ENCODE data around the gene AQP6.

AQP6 gene, protein sequence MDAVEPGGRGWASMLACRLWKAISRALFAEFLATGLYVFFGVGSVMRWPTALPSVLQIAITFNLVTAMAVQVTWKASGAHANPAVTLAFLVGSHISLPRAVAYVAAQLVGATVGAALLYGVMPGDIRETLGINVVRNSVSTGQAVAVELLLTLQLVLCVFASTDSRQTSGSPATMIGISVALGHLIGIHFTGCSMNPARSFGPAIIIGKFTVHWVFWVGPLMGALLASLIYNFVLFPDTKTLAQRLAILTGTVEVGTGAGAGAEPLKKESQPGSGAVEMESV

GRCh38 chr12:49972641-49973360 lies at the start of gene AQP6:
TSS of gene AQP6 (plus strand) at chr12:49972947. CDS start at chr12:49973174, 227 bp downstream.
- no peak within 1 kb of the TSS for H3K4me3 Mint-ChIP-seq
- H3K9me3 Mint-ChIP-seq, result no peaks in the 10 kb centered on the region

DNA sequence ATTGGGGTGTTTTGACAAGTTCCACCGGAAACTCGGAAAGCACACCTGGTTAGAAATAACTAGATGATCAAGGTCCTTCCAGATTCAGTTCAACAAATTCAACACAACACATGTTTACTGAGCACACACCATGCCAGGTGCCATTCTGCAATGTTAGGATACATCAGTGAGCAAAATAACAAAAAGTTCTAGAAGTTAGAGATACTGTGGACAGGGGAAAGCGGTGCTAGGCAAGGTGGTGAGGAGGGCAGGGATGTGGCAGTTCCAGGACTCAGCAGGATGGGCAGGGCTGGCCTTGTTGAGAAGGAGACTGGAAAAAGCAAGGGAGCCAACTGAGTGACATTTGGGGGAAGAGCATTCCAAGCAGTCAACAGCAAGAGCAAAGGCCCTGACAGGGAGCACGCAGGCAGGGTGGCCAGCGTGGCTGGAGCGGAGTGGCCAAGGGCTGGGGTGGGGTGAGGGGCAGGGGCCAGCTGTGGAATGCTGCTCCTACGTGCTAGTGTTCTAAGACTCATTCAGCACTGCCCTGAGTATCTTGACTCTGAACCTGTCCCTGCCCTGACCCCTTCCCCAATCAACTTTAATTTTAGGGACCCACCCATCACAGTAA lies 49.6 kb upstream of the AQP6 start:
- Mint-ChIP-seq H3K27me3 (peaks cover 5 to 16% of the 10 kb centered on the region in 2 donors), H3K36me3 (no peaks in the 10 kb centered on the region), H3K27ac (no peak overlapping the region), H3K4me1 (no peaks in the 10 kb centered on the region), H3K9me3 (no peaks in the 10 kb centered on the region), H3K4me3 (no peak overlapping the region)
- ATAC-seq (replicated peaks) (no peak), DNase-seq (no peak)

More at GRCh38 chr12:49972641-49973360, at the start of gene AQP6:
- ATAC-seq (replicated peaks) (no peak), DNase-seq (no peak)
- no peaks in the 10 kb centered on the region for H3K27me3 Mint-ChIP-seq
- no peaks in the 10 kb centered on the region for H3K4me1 Mint-ChIP-seq
- peak within 1 kb of the TSS; percentile 59 for H3K27ac Mint-ChIP-seq
- no peaks in the 10 kb centered on the region for H3K36me3 Mint-ChIP-seq

DNA sequence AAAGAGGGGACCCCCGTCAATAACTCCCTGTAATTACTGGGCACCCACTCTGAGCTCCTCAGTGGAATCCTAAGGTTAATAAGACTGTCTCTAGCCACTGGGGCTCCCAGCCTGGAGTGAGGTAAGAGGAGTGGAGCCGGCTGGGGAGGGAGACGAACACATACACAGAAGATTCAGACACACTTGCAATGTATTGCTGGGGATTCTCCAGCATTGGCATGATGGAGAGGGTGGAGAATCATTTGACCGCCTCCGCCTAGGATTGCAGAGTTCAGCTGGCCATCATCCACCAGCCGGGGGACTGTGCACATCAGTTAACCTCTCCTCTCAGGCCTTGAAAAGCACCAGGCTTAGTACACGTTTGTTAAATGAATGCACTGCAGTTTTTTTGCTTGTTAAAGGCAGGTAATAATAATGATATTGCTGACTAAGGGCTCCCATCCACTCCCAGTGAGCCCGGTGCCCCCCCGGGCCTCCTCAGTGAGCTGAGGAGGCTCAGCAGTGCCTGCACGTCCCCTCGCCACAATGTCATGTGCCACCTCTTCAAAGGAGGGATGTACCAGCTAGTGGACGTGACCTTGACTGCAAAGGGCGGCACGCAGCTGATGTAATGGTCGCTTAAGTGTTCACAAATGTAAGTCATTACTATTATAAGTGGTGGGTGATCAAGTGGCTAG lies 48.7 kb upstream of the AQP6 start:
- H3K4me1 Mint-ChIP-seq, result no peaks in the 10 kb centered on the region
- H3K27me3 Mint-ChIP-seq, result peaks cover 5 to 16% of the 10 kb centered on the region in 2 donors
- no peak overlapping the region for H3K4me3 Mint-ChIP-seq
- no peak overlapping the region for H3K27ac Mint-ChIP-seq
- ATAC-seq (replicated peaks) (no peak), DNase-seq (no peak)
- no peaks in the 10 kb centered on the region for H3K36me3 Mint-ChIP-seq
- H3K9me3 Mint-ChIP-seq, result no peaks in the 10 kb centered on the region

DNA sequence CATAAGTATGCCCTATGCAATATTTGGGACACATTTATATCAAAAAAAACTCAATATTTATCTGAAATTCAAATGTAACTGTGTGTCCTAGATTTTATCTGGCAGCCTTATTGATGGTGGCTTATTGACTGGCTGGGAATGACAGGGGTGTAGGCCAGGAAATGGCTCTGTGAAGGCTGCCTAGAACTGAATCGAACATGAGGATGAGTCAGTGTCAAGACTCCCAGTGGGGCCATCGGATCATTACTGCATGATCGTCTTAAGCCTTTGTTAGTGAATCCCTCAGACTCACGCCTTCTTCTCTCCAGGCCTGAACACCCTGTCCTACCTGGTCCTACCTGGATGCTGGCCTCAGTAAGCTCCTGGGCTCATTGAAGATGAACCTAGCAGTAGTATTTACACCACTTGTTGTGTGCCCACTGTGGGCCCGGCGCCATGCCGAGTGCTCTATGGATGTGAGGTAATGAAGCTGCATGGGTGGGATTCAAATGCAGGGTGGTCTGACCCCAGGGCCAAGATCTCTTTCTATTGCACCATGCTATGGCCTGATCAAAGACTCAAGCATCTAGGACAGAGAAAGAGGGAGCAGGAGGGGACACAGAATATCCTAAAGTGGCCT lies 48.0 kb upstream of the AQP6 start:
- H3K4me3 Mint-ChIP-seq, result no peak overlapping the region
- no peak overlapping the region for H3K27ac Mint-ChIP-seq
- H3K27me3 Mint-ChIP-seq, result peaks cover 1 to 19% of the 10 kb centered on the region in 2 donors

GRCh38 chr12:49925433-49926204 lies 47.1 kb upstream of the AQP6 start:
- no peaks in the 10 kb centered on the region for H3K36me3 Mint-ChIP-seq
- peaks cover 3 to 16% of the 10 kb centered on the region in 2 donors for H3K27me3 Mint-ChIP-seq
- H3K4me3 Mint-ChIP-seq, result no peak overlapping the region
- ATAC-seq (replicated peaks), result no peak
- DNase-seq, result no peak
- no peaks in the 10 kb centered on the region for H3K9me3 Mint-ChIP-seq
- H3K27ac Mint-ChIP-seq, result no peak overlapping the region
- H3K4me1 Mint-ChIP-seq, result no peaks in the 10 kb centered on the region

More for the DNA sequence above, 48.0 kb upstream of the AQP6 start:
- no peaks in the 10 kb centered on the region for H3K4me1 Mint-ChIP-seq
- no peaks in the 10 kb centered on the region for H3K9me3 Mint-ChIP-seq
- no peak for ATAC-seq (replicated peaks)
- no peak for DNase-seq
- H3K36me3 Mint-ChIP-seq, result no peaks in the 10 kb centered on the region

- Mint-ChIP-seq H3K27ac (no peak overlapping the region), H3K27me3 (peaks cover 3 to 11% of the 10 kb centered on the region in 2 donors), H3K4me3 (no peak overlapping the region), H3K36me3 (no peaks in the 10 kb centered on the region), H3K4me1 (no peaks in the 10 kb centered on the region), H3K9me3 (no peaks in the 10 kb centered on the region)
- no peak for DNase-seq
- no peak for ATAC-seq (replicated peaks)
Measured at GRCh38 chr12:49928471-49928870, 44.3 kb upstream of the AQP6 start.

GRCh38 chr12:49929581-49929980 lies 43.2 kb upstream of the AQP6 start:
- no peaks in the 10 kb centered on the region for H3K4me1 Mint-ChIP-seq
- no peak for ATAC-seq (replicated peaks)
- no peak overlapping the region for H3K27ac Mint-ChIP-seq
- DNase-seq, result no peak
- no peak overlapping the region for H3K4me3 Mint-ChIP-seq
- no peaks in the 10 kb centered on the region for H3K36me3 Mint-ChIP-seq
- peaks cover 6 to 15% of the 10 kb centered on the region in 2 donors for H3K27me3 Mint-ChIP-seq
- no peaks in the 10 kb centered on the region for H3K9me3 Mint-ChIP-seq

DNA sequence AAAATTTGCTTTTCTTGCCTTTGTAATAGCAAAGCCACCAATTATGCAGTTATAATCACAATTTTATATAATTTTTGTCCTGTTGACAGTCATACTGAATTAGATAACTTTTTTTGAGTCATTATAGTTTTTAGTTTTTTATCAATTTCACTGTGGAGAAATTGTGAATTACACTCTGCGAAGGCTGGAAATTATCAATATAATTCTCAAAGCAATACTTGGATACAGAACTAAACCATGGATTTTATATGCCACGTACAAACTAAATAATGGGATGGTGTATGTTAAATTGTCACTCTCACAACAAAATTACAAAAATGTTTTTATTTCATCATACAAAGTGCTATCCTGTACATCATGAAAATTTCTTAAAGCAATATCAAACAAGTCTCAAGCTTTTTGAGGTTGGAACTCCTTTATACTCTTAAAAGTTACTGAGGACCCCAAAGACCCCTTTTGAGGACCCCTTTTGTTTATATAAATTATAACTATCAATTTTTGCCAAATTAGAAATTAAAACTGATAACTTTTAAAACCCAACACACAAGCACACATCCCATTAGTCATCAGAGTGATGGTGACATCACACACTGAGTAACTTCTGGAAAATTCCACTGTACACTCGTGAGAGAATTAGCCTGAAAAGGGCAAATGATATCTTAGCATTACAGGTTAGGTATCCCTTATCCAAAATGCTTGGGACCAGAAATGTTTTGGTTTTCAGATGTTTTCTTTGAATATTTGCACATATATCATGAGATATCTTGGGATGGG lies 42.0 kb upstream of the AQP6 start:
- H3K36me3 Mint-ChIP-seq, result no peaks in the 10 kb centered on the region
- H3K27me3 Mint-ChIP-seq, result peaks cover 8 to 17% of the 10 kb centered on the region in 2 donors
- ATAC-seq (replicated peaks), result no peak
- H3K9me3 Mint-ChIP-seq, result no peaks in the 10 kb centered on the region
- no peak overlapping the region for H3K4me3 Mint-ChIP-seq
- H3K27ac Mint-ChIP-seq, result no peak overlapping the region
- no peaks in the 10 kb centered on the region for H3K4me1 Mint-ChIP-seq
- no peak for DNase-seq

GRCh38 chr12:49932023-49932422 lies 40.7 kb upstream of the AQP6 start:
- no peaks in the 10 kb centered on the region for H3K9me3 Mint-ChIP-seq
- DNase-seq (no peak), ATAC-seq (replicated peaks) (no peak)
- peaks cover 8 to 17% of the 10 kb centered on the region in 2 donors for H3K27me3 Mint-ChIP-seq
- no peak overlapping the region for H3K4me3 Mint-ChIP-seq
- H3K36me3 Mint-ChIP-seq, result no peaks in the 10 kb centered on the region
- no peak overlapping the region for H3K27ac Mint-ChIP-seq
- no peaks in the 10 kb centered on the region for H3K4me1 Mint-ChIP-seq

DNA sequence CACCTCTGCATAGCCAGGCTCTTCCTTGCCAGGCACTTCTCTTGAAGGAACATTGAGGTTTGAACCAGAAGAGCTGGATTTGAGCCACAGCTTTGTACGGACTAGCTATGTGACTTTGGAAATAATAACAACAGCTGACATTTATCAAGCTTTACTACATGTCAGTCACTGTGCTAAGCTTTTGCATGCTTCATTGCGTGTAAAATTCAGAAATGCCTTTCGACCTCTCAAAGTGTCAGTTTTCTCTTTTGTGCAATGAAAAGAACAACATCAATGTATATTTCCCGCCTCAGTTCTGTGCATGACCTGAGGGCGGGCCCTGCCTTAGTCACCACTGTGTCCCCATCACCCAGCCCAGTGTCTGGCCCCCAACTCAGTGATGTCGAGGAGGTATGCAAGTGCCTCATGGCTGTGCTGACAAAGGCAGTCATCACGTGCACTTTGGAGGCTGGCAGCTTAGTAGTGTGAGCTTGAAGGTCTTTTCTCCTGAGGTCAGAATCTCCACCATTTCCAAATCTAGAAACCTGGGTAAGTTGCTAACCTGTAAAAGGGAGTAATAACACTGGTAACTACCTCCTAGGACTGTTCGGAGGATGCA lies 40.1 kb upstream of the AQP6 start:
- peaks cover 8 to 17% of the 10 kb centered on the region in 2 donors for H3K27me3 Mint-ChIP-seq
- no peaks in the 10 kb centered on the region for H3K4me1 Mint-ChIP-seq
- no peaks in the 10 kb centered on the region for H3K36me3 Mint-ChIP-seq
- ATAC-seq (replicated peaks), result no peak
- no peaks in the 10 kb centered on the region for H3K9me3 Mint-ChIP-seq
- DNase-seq, result no peak
- H3K4me3 Mint-ChIP-seq, result no peak overlapping the region
- no peak overlapping the region for H3K27ac Mint-ChIP-seq

DNA sequence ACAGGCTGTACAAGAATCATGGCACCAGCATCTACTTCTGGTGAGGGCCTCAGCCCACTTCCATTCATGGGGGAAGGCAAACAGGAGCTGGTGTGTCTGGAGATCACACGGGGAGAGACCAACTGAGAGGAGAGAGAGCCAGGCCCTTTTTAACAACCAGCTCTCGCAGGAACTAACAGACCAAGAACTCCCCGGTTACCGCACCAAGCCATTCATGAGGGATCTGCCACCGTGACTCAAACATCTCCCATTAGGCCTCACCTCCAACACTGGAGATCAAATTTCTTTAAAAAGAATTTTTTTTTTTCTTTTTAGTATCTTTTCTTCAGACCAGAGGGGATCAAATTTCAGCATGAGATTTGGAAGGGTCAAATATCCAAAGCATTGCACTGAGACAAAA lies 39.0 kb upstream of the AQP6 start:
- no peaks in the 10 kb centered on the region for H3K9me3 Mint-ChIP-seq
- no peak overlapping the region for H3K4me3 Mint-ChIP-seq
- ATAC-seq (replicated peaks) (no peak), DNase-seq (no peak)
- H3K4me1 Mint-ChIP-seq, result no peaks in the 10 kb centered on the region
- H3K27ac Mint-ChIP-seq, result no peak overlapping the region
- H3K36me3 Mint-ChIP-seq, result no peaks in the 10 kb centered on the region
- H3K27me3 Mint-ChIP-seq, result peaks cover 8 to 17% of the 10 kb centered on the region in 2 donors

DNA sequence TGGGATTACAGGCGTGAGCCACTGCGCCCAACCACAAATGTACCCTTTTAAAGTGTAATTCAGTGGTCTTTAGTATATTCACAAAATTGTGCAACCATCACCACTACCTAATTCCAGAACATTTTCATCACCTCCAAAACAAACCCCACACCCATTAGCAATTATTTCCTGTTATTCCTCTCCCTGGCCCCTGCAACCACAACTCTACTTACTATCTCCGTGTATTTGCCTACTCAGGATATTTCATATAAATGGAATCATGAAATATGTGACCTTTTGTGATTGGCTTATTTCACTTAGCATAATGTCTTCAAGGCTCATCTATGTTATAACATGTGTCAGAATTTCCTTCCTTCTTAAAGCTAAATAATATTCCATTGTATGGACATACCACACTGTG lies 38.2 kb upstream of the AQP6 start:
- H3K36me3 Mint-ChIP-seq, result no peaks in the 10 kb centered on the region

DNA sequence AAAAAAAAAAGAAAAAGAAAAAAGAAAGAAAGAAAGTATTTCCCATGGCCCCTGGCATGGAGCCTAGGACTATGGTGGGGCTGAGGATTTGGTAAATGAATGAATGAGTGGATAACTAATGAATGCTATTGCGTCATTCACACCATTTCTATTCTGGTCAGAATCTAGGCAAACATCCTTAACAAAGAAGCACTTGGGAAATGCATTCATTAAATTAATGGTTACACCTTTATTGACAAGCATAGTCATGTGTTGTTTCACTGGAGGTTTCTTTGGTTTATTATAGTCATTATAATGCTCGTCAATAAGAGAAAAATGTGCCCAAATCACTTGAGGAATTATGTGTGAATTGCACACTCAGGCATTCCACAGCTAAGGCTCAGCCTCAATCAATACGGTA lies 35.8 kb upstream of the AQP6 start:
- ATAC-seq (replicated peaks) (no peak), DNase-seq (no peak)
- H3K4me1 Mint-ChIP-seq, result no peaks in the 10 kb centered on the region
- no peak overlapping the region for H3K4me3 Mint-ChIP-seq
- H3K27ac Mint-ChIP-seq, result no peak overlapping the region
- H3K36me3 Mint-ChIP-seq, result no peaks in the 10 kb centered on the region
- no peaks in the 10 kb centered on the region for H3K9me3 Mint-ChIP-seq
- peaks cover 5 to 6% of the 10 kb centered on the region in 2 donors for H3K27me3 Mint-ChIP-seq

More for the DNA sequence above, 38.2 kb upstream of the AQP6 start:
- H3K27me3 Mint-ChIP-seq, result peaks cover 8 to 12% of the 10 kb centered on the region in 2 donors
- H3K27ac Mint-ChIP-seq, result no peak overlapping the region
- H3K4me1 Mint-ChIP-seq, result no peaks in the 10 kb centered on the region
- no peaks in the 10 kb centered on the region for H3K9me3 Mint-ChIP-seq
- no peak for ATAC-seq (replicated peaks)
- no peak overlapping the region for H3K4me3 Mint-ChIP-seq
- no peak for DNase-seq
